Endometrial microvascular endothelial cells (primary cell): ENCODE data around the gene MICAL2. TPM values are rescaled to one million over a fixed set of nuclear protein-coding genes. Genes with fewer than 3 reads are reported as not detected.

ENCODE experiments used
- in situ Hi-C: cut with HindIII; loops from 2 replicates; pipeline ENCODE4 v1.10.0; 2017; ENCODE audit warnings: low sequenced_read_pairs, low pct_unique_long_range_greater_than_20kb; ENCODE audit errors: inconsistent ontology term
- total RNA-seq: library from RNA; depleted of rRNA; stranded (reverse); fragments of >200 nt; gene quantifications from one replicate; pipeline ENCODE4 v1.2.3, GENCODE V29; 2015; ENCODE audit errors: inconsistent ontology term

Gene MICAL2
- total RNA-seq, 1 donor from 2014 or later, result 149 TPM

- in situ Hi-C loops, result no loop called here
These were observed 34.3 kb upstream of the MICAL2 start for GRCh38 chr11:12075822-12076821.

GRCh38 chr11:12076840-12077534 lies 33.4 kb upstream of the MICAL2 start:
- in situ Hi-C loops, result no loop called here

- in situ Hi-C loops, result no loop called here
These were observed 32.7 kb upstream of the MICAL2 start for GRCh38 chr11:12077535-12078280.

GRCh38 chr11:12079726-12080556 lies 30.4 kb upstream of the MICAL2 start:
- in situ Hi-C loops, result no loop called here

GRCh38 chr11:12083380-12083779 lies 27.0 kb upstream of the MICAL2 start:
- in situ Hi-C loops, result no loop called here

GRCh38 chr11:12084256-12084655 lies 26.1 kb upstream of the MICAL2 start:
- in situ Hi-C loops, result no loop called here

GRCh38 chr11:12085371-12086251 lies 24.8 kb upstream of the MICAL2 start:
- in situ Hi-C loops, result loop anchor here (5.0 kb wide), 1 partner anchor 157 kb away; no protein-coding TSS in a partner anchor

GRCh38 chr11:12086271-12087074 lies 23.9 kb upstream of the MICAL2 start:
- in situ Hi-C loops, result loop anchor here (5.0 kb wide), 1 partner anchor 156 kb away; no protein-coding TSS in a partner anchor

- in situ Hi-C loops, result loop anchor here (5.0 kb wide), 1 partner anchor 155 kb away; no protein-coding TSS in a partner anchor
These were observed 23.1 kb upstream of the MICAL2 start for GRCh38 chr11:12087075-12088004.

GRCh38 chr11:12088047-12088481 lies 22.3 kb upstream of the MICAL2 start:
- in situ Hi-C loops, result loop anchor here (5.0 kb wide), 1 partner anchor 154 kb away; no protein-coding TSS in a partner anchor

GRCh38 chr11:12088531-12088930 lies 21.9 kb upstream of the MICAL2 start:
- in situ Hi-C loops, result loop anchor here (5.0 kb wide), 1 partner anchor 154 kb away; no protein-coding TSS in a partner anchor

GRCh38 chr11:12089041-12089440 lies 21.3 kb upstream of the MICAL2 start:
- in situ Hi-C loops, result loop anchor here (5.0 kb wide), 1 partner anchor 153 kb away; no protein-coding TSS in a partner anchor

GRCh38 chr11:12089473-12089872 lies 20.9 kb upstream of the MICAL2 start:
- in situ Hi-C loops, result loop anchor here (5.0 kb wide), 1 partner anchor 153 kb away; no protein-coding TSS in a partner anchor

- in situ Hi-C loops, result no loop called here
These were observed 20.3 kb upstream of the MICAL2 start for GRCh38 chr11:12090061-12090591.

GRCh38 chr11:12090761-12091258 lies 19.6 kb upstream of the MICAL2 start:
- in situ Hi-C loops, result no loop called here
